ENCODE data around the gene PCK2. TPM values are rescaled to one million over a fixed set of nuclear protein-coding genes. Genes with fewer than 3 reads are reported as not detected.

The PCK2 gene
- total and polyA plus RNA-seq, 4 donors, result 8.9 to 91.7 (median 38.2) TPM

GRCh38 chr14:24068711-24069410 is 25.2 kb upstream of the PCK2 start:
- H3K27me3 ChIP-seq (ENCODE audit: control insufficient read depth in 3 of 3, insufficient read depth in 3 of 3, low read length in 2 of 3), result peaks cover 0 to 8% (median 0%) of the 10 kb centered on the region in 3 donors
- no peak for DNase-seq
- no peak overlapping the region for H3K9ac ChIP-seq (ENCODE audit: insufficient read depth in 1 of 2, low read length in 2 of 2)
- no peak for TF ChIP-seq CTCF (IDR thresholded peaks at IDR 0.05; ENCODE audit: control extremely low read depth, extremely low read depth)
- peaks cover 0 to 2% (median 0%) of the 10 kb centered on the region in 4 donors for H3K9me3 ChIP-seq (ENCODE audit: control insufficient read depth in 4 of 4, insufficient read depth in 3 of 4, low read length in 3 of 4)
- ATAC-seq (ENCODE audit: insufficient read depth, low FRiP score), result no peak
- no peak overlapping the region for H3K27ac ChIP-seq (ENCODE audit: low read depth in 1 of 2, low read length in 1 of 2)
- no peaks in the 10 kb centered on the region for H3K36me3 ChIP-seq (ENCODE audit: control insufficient read depth in 4 of 4, insufficient read depth in 4 of 4, low read length in 4 of 4)
- 87 to 96% methylated on average over 10 of the region's 10 CpGs for WGBS, 2 donors
- H3K4me1 ChIP-seq (ENCODE audit: control insufficient read depth in 5 of 5, insufficient read depth in 5 of 5, low read length in 5 of 5), result no peaks in the 10 kb centered on the region
- H3K4me3 ChIP-seq, result no peak overlapping the region

- Histone ChIP-seq H3K9ac (ENCODE audit: insufficient read depth in 1 of 2, low read length in 2 of 2) (no peak overlapping the region), H3K4me3 (no peak overlapping the region), H3K27me3 (ENCODE audit: control insufficient read depth in 3 of 3, insufficient read depth in 3 of 3, low read length in 2 of 3) (peaks cover 0 to 8% (median 0%) of the 10 kb centered on the region in 3 donors), H3K4me1 (ENCODE audit: control insufficient read depth in 5 of 5, insufficient read depth in 5 of 5, low read length in 5 of 5) (no peaks in the 10 kb centered on the region), H3K9me3 (ENCODE audit: control insufficient read depth in 4 of 4, insufficient read depth in 3 of 4, low read length in 3 of 4) (peaks cover 0 to 2% (median 0%) of the 10 kb centered on the region in 4 donors), H3K36me3 (ENCODE audit: control insufficient read depth in 4 of 4, insufficient read depth in 4 of 4, low read length in 4 of 4) (no peaks in the 10 kb centered on the region), H3K27ac (ENCODE audit: low read depth in 1 of 2, low read length in 1 of 2) (no peak overlapping the region)
- DNase-seq (no peak), ATAC-seq (ENCODE audit: insufficient read depth, low FRiP score) (no peak)
- WGBS, 2 donors, result 86 to 93% methylated on average over 6 of the region's 6 CpGs
- TF ChIP-seq CTCF (IDR thresholded peaks at IDR 0.05; ENCODE audit: control extremely low read depth, extremely low read depth), result no peak
These were observed 24.7 kb upstream of the PCK2 start for GRCh38 chr14:24069411-24069735.

- ATAC-seq (ENCODE audit: insufficient read depth, low FRiP score), result no peak
- DNase-seq, result no peak
- Histone ChIP-seq H3K27ac (ENCODE audit: low read depth in 1 of 2, low read length in 1 of 2) (no peak overlapping the region), H3K36me3 (ENCODE audit: control insufficient read depth in 4 of 4, insufficient read depth in 4 of 4, low read length in 4 of 4) (no peaks in the 10 kb centered on the region), H3K27me3 (ENCODE audit: control insufficient read depth in 3 of 3, insufficient read depth in 3 of 3, low read length in 2 of 3) (peaks cover 0 to 8% (median 0%) of the 10 kb centered on the region in 3 donors), H3K9me3 (ENCODE audit: control insufficient read depth in 4 of 4, insufficient read depth in 3 of 4, low read length in 3 of 4) (peaks cover 0 to 2% (median 0%) of the 10 kb centered on the region in 4 donors), H3K4me3 (no peak overlapping the region), H3K9ac (ENCODE audit: insufficient read depth in 1 of 2, low read length in 2 of 2) (no peak overlapping the region), H3K4me1 (ENCODE audit: control insufficient read depth in 5 of 5, insufficient read depth in 5 of 5, low read length in 5 of 5) (no peaks in the 10 kb centered on the region)
- 63 to 76% methylated on average over 10 of the region's 10 CpGs for whole genome bisulfite sequencing, 2 donors
- no peak for TF ChIP-seq CTCF (IDR thresholded peaks at IDR 0.05; ENCODE audit: control extremely low read depth, extremely low read depth)
These were observed 23.6 kb upstream of the PCK2 start for GRCh38 chr14:24070285-24071143.

Data from lung (tissue), 12 donors.